ENCODE results near the gene CFAP61.

The CFAP61 gene

DNA sequence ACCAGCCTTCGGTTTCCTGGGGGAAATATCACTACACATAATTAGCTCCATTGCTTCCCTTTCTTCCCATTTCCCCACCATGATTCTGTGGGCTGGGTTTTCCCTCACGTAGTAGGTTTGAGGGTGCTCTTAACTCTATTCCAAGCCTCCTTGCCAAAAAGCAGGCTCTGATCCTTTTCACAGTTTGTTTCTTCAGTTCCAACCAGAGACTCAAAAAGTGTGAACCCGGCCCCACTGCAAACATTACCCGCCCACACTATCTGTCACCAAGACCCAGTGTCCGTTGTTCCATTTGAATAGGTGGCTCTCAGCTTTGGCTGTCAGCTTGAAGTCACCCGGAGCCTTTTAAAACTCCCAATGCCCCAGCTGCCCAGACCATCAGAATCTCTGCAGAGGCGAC lies 47.0 kb upstream of the CFAP61 start:
- Histone ChIP-seq H3K4me2 (ENCODE audit: low read depth, low read length, poor library complexity, severe bottlenecking) (no peak overlapping the region), H3K4me1 (ENCODE audit: insufficient read depth, low read length, poor library complexity, severe bottlenecking) (no peaks in the 10 kb centered on the region), H3K9me2 (replicated peaks; ENCODE audit: low read depth, low read length) (no peaks in the 10 kb centered on the region), H3K27me3 (ENCODE audit: insufficient read depth, low read length, poor library complexity, severe bottlenecking) (no peaks in the 10 kb centered on the region), H3K4me3 (ENCODE audit: low read length, poor library complexity, severe bottlenecking) (no peak overlapping the region), H3K9ac (ENCODE audit: low read depth, low read length, poor library complexity, severe bottlenecking) (no peak overlapping the region), H2AFZ (ENCODE audit: low read length) (no peak overlapping the region), H4K20me1 (ENCODE audit: insufficient read depth, low read length, poor library complexity, severe bottlenecking) (no peaks in the 10 kb centered on the region), H3K9me3 (ENCODE audit: insufficient read depth, low read depth, low read length) (no peaks in the 10 kb centered on the region), H3F3A (ENCODE audit: low read depth) (no peaks in the 10 kb centered on the region), H3K79me2 (ENCODE audit: insufficient read depth, low read length) (no peaks in the 10 kb centered on the region), H3K36me3 (ENCODE audit: insufficient read depth, low read length) (no peaks in the 10 kb centered on the region)
- no peak for TF ChIP-seq EZH2phosphoT487 (IDR thresholded peaks at IDR 0.05; ENCODE audit: borderline replicate concordance)
- no peak for TF ChIP-seq CTCF (conservative IDR thresholded peaks at IDR 0.05; ENCODE audit: low read length)

DNA sequence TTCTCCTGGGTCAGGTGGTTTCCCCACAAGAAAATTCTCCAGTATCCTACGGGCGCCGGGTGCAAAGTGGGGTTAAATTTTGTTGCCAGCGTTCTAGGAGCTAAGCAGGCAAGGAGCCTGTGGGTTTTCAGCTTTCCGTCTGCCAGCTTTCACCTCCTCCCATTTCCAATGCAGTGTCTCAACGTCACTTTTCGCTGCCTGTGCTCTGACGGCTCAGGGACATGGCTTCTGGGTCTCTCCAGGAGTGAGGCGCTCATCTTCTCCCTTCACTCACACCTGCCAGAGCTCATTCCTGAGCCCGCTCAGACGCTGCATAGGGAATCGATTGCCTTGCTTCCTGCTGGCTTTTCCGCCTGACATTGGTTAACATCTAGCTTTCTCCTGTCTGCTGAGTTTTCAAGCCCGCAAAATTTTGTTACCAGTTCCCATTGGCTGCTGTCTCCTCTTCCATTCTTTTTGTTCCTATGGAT lies 42.5 kb upstream of the CFAP61 start:
- no peak for TF ChIP-seq EZH2phosphoT487 (IDR thresholded peaks at IDR 0.05; ENCODE audit: borderline replicate concordance)
- no peak for TF ChIP-seq CTCF (conservative IDR thresholded peaks at IDR 0.05; ENCODE audit: low read length)
- Histone ChIP-seq H3K4me3 (ENCODE audit: low read length, poor library complexity, severe bottlenecking) (no peak overlapping the region), H3K4me1 (ENCODE audit: insufficient read depth, low read length, poor library complexity, severe bottlenecking) (no peaks in the 10 kb centered on the region), H3K9me3 (ENCODE audit: insufficient read depth, low read depth, low read length) (no peaks in the 10 kb centered on the region), H3K4me2 (ENCODE audit: low read depth, low read length, poor library complexity, severe bottlenecking) (no peak overlapping the region), H3F3A (ENCODE audit: low read depth) (no peaks in the 10 kb centered on the region), H4K20me1 (ENCODE audit: insufficient read depth, low read length, poor library complexity, severe bottlenecking) (no peaks in the 10 kb centered on the region), H2AFZ (ENCODE audit: low read length) (no peak overlapping the region), H3K27me3 (ENCODE audit: insufficient read depth, low read length, poor library complexity, severe bottlenecking) (no peaks in the 10 kb centered on the region), H3K36me3 (ENCODE audit: insufficient read depth, low read length) (no peaks in the 10 kb centered on the region), H3K9ac (ENCODE audit: low read depth, low read length, poor library complexity, severe bottlenecking) (no peak overlapping the region), H3K79me2 (ENCODE audit: insufficient read depth, low read length) (no peaks in the 10 kb centered on the region), H3K9me2 (replicated peaks; ENCODE audit: low read depth, low read length) (no peaks in the 10 kb centered on the region)

DNA sequence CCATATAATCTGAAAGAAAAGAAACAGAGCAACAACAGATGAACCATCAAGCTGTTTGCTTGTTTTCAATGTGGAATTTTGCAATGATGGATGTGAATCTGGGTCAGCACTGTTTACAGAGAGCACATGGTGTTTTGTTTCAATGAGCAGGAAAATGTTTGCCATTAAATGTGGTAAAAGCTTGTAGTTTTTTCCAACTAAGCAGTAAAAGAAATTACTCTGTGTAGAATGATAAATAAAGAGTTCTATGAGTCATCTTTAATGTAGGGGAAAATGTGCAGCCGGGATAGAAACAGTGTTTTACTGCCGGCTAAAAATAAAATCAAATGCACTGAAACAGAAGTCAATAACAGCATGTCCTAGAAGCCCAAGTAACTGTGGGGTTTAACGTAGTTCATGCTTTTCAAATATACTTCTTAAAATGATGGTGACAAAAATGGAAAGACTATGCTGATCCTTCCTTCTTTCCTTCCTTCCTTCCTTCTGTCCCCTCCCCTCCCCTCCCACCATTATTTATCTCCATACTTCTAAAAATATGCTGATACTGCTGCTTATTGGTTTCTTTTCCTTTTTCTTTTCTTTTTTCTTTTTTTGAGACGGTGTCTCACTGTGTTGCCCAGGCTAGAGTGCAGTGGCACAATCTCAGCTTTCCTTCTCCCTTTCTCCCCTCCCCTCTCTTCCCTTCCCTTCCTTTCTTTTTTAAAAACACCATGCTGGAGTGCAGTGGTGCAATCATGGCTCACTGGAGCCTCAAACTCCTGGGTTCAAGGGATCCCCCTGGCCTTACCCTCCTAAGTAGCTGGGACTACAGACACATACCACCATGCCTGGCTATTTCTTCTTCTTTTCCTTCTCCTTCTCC lies 41.5 kb upstream of the CFAP61 start:
- no peak overlapping the region for H3K4me3 ChIP-seq (ENCODE audit: low read length, poor library complexity, severe bottlenecking)
- H3F3A ChIP-seq (ENCODE audit: low read depth) = no peaks in the 10 kb centered on the region
- H3K9me2 ChIP-seq (replicated peaks; ENCODE audit: low read depth, low read length) = no peaks in the 10 kb centered on the region
- H3K4me1 ChIP-seq (ENCODE audit: insufficient read depth, low read length, poor library complexity, severe bottlenecking) = no peaks in the 10 kb centered on the region
- no peaks in the 10 kb centered on the region for H4K20me1 ChIP-seq (ENCODE audit: insufficient read depth, low read length, poor library complexity, severe bottlenecking)
- TF ChIP-seq EZH2phosphoT487 (IDR thresholded peaks at IDR 0.05; ENCODE audit: borderline replicate concordance) = no peak
- TF ChIP-seq CTCF (conservative IDR thresholded peaks at IDR 0.05; ENCODE audit: low read length) = no peak
- H3K9me3 ChIP-seq (ENCODE audit: insufficient read depth, low read depth, low read length) = no peaks in the 10 kb centered on the region
- peak overlapping the region; percentile 45; the same call in 1 of the 2 replicates for H2AFZ ChIP-seq (ENCODE audit: low read length)
- H3K36me3 ChIP-seq (ENCODE audit: insufficient read depth, low read length) = no peaks in the 10 kb centered on the region
- no peak overlapping the region for H3K9ac ChIP-seq (ENCODE audit: low read depth, low read length, poor library complexity, severe bottlenecking)
- H3K4me2 ChIP-seq (ENCODE audit: low read depth, low read length, poor library complexity, severe bottlenecking) = no peak overlapping the region
- no peaks in the 10 kb centered on the region for H3K27me3 ChIP-seq (ENCODE audit: insufficient read depth, low read length, poor library complexity, severe bottlenecking)
- H3K79me2 ChIP-seq (ENCODE audit: insufficient read depth, low read length) = no peaks in the 10 kb centered on the region

All from Loucy (cell line).